ENCODE data around the gene DLG2.

DNA sequence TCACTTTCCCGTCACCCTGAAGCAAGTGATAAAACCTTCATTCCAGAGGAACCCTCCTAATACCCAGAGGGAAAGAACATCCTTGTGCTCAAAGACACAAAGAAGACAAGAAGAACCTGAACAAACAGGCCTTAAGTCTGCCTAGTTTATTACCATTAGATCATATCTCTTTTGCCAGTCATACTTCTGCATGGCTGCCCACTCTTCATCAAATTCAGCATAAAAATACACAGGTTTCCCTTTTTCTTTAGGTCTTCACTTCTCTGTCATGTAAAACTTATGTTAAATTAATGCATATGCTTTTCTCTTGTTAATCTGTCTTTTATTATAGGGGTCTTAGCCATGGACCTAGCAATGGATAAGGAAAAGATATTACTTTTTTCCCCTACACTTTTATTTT lies 459.7 kb downstream of the DLG2 start:
- TF ChIP-seq, protein P1, sequence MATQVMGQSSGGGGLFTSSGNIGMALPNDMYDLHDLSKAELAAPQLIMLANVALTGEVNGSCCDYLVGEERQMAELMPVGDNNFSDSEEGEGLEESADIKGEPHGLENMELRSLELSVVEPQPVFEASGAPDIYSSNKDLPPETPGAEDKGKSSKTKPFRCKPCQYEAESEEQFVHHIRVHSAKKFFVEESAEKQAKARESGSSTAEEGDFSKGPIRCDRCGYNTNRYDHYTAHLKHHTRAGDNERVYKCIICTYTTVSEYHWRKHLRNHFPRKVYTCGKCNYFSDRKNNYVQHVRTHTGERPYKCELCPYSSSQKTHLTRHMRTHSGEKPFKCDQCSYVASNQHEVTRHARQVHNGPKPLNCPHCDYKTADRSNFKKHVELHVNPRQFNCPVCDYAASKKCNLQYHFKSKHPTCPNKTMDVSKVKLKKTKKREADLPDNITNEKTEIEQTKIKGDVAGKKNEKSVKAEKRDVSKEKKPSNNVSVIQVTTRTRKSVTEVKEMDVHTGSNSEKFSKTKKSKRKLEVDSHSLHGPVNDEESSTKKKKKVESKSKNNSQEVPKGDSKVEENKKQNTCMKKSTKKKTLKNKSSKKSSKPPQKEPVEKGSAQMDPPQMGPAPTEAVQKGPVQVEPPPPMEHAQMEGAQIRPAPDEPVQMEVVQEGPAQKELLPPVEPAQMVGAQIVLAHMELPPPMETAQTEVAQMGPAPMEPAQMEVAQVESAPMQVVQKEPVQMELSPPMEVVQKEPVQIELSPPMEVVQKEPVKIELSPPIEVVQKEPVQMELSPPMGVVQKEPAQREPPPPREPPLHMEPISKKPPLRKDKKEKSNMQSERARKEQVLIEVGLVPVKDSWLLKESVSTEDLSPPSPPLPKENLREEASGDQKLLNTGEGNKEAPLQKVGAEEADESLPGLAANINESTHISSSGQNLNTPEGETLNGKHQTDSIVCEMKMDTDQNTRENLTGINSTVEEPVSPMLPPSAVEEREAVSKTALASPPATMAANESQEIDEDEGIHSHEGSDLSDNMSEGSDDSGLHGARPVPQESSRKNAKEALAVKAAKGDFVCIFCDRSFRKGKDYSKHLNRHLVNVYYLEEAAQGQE (IDR thresholded peaks at IDR 0.05; ENCODE audit: insufficient read depth in 1 of 2, low read depth in 2 of 2, low read length in 2 of 2) = no peak
- TF ChIP-seq SIN3A (IDR thresholded peaks at IDR 0.05; ENCODE audit: borderline replicate concordance, insufficient read depth, low read length) = no peak
- TF ChIP-seq POLR2AphosphoS5 (IDR thresholded peaks at IDR 0.05; ENCODE audit: low read depth, low read length) = no peak
- no peak for TF ChIP-seq FOXP2 (optimal IDR thresholded peaks at IDR 0.05; ENCODE audit: borderline replicate concordance, extremely low read depth, extremely low read length, insufficient read depth)
- TF ChIP-seq TAF1 (IDR thresholded peaks at IDR 0.05; ENCODE audit: borderline replicate concordance, insufficient read depth, low read length) = no peak
